Activated CD8-positive, alpha-beta T cell treated with anti-CD3 and anti-CD28 coated beads, Interleukin-2, amount 10 ng/mL, durations not matched to agents 7 days and 5 days (primary cell): Measurements from ENCODE around the gene CHST8. TPM values are rescaled to one million over a fixed set of nuclear protein-coding genes. Genes with fewer than 3 reads are reported as not detected.

ENCODE experiments used
- ATAC-seq: fragments of 150-1000 bp; cut with Tn5 transposase; one replicate; pipeline ENCODE4 v1.10.0; 2021; ENCODE audit warnings: moderate library complexity
- CTCF ChIA-PET: fragments of 350-600 bp; sonication (Branson Sonifier 250); formaldehyde crosslinking; loops from one replicate; lab custom pipeline; 2021; ENCODE audit warnings: antibody characterized with exemption; lab: Charles Lee
- POLR2A ChIA-PET: fragments of 350-600 bp; sonication (Branson Sonifier 250); formaldehyde crosslinking; loops from one replicate; lab custom pipeline; 2021; ENCODE audit warnings: antibody characterized with exemption; lab: Charles Lee
- DNase-seq: peaks from one replicate; pipeline ENCODE4 v3.0.0-alpha.2; 2020
- H3K27ac Mint-ChIP-seq: one replicate; pipeline ENCODE4 v1.8.0; 2021; ENCODE audit warnings: mild to moderate bottlenecking, mixed read lengths
- H3K27me3 Mint-ChIP-seq: one replicate; pipeline ENCODE4 v1.8.0; 2021; ENCODE audit warnings: low read depth, mixed read lengths
- H3K36me3 Mint-ChIP-seq: one replicate; pipeline ENCODE4 v1.8.0; 2021; ENCODE audit warnings: low read depth, mixed read lengths
- H3K4me1 Mint-ChIP-seq: one replicate; pipeline ENCODE4 v1.8.0; 2021; ENCODE audit warnings: low read depth, mixed read lengths
- H3K4me3 Mint-ChIP-seq: one replicate; pipeline ENCODE4 v1.8.0; 2021; ENCODE audit warnings: mild to moderate bottlenecking, mixed read lengths
- H3K9me3 Mint-ChIP-seq: one replicate; pipeline ENCODE4 v1.8.0; 2022; ENCODE audit warnings: mixed read lengths; ENCODE audit not compliant: insufficient read depth
- total RNA-seq, 2 experiments: library from RNA; stranded (reverse); gene quantifications; one replicate each; pipeline ENCODE4 v1.2.3, GENCODE V29; 2021

Gene CHST8
- total RNA-seq, 2 experiments from 2014 or later: not detected

GRCh38 chr19:33681081-33681680 is 59.4 kb downstream of the CHST8 start:
- ChIA-PET POLR2A (no interaction called here), CTCF (no interaction called here)
- Mint-ChIP-seq H3K36me3 (no peaks in the 10 kb centered on the region), H3K4me3 (no peak overlapping the region), H3K27ac (no peak overlapping the region), H3K4me1 (no peaks in the 10 kb centered on the region), H3K9me3 (no peaks in the 10 kb centered on the region), H3K27me3 (peaks cover 8% of the 10 kb centered on the region)
- DNase-seq (no peak), ATAC-seq (no peak)

- peak; percentile 22 for DNase-seq
- Mint-ChIP-seq H3K36me3 (no peaks in the 10 kb centered on the region), H3K9me3 (no peaks in the 10 kb centered on the region), H3K27me3 (peaks cover 8% of the 10 kb centered on the region), H3K27ac (no peak overlapping the region), H3K4me3 (no peak overlapping the region), H3K4me1 (no peaks in the 10 kb centered on the region)
- no peak for ATAC-seq
- ChIA-PET POLR2A (no interaction called here), CTCF (no interaction called here)
Measured at GRCh38 chr19:33683881-33684537, 62.3 kb downstream of the CHST8 start.

- no peak for ATAC-seq
- DNase-seq: no peak
- Mint-ChIP-seq H3K36me3 (no peaks in the 10 kb centered on the region), H3K4me3 (no peak overlapping the region), H3K27ac (no peak overlapping the region), H3K4me1 (no peaks in the 10 kb centered on the region), H3K9me3 (no peaks in the 10 kb centered on the region), H3K27me3 (peaks cover 8% of the 10 kb centered on the region)
- CTCF ChIA-PET: no interaction called here
- POLR2A ChIA-PET: no interaction called here
Measured at GRCh38 chr19:33684538-33685232, 62.9 kb downstream of the CHST8 start.

DNA sequence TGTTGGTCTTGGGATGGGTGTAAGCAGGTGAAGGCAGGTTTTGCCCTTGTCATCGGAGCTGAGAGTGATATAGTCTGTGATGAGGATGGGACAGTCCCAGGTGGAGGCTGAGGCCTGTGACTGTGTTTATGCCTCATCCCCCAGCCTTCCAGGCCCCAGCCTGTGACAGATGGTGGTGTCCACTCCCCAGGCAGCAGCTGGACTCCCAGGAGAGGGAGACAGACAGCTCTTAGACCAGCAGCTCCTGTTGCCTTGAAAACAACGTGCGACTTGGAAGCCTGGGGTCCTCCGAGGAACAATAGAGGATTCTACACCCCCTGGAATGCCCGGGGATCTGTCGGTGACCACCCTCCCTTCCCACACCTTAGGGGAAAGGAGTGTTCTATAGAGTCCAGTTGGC is 63.8 kb downstream of the CHST8 start:
- H3K27me3 Mint-ChIP-seq: peaks cover 8% of the 10 kb centered on the region
- no peaks in the 10 kb centered on the region for H3K9me3 Mint-ChIP-seq
- no peaks in the 10 kb centered on the region for H3K36me3 Mint-ChIP-seq
- ChIA-PET POLR2A (no interaction called here), CTCF (no interaction called here)
- DNase-seq (no peak), ATAC-seq (no peak)
- H3K27ac Mint-ChIP-seq: no peak overlapping the region
- H3K4me3 Mint-ChIP-seq: no peak overlapping the region
- H3K4me1 Mint-ChIP-seq: no peaks in the 10 kb centered on the region

- H3K4me3 Mint-ChIP-seq: no peak overlapping the region
- POLR2A ChIA-PET: no interaction called here
- no peak for DNase-seq
- peaks cover 8% of the 10 kb centered on the region for H3K27me3 Mint-ChIP-seq
- H3K27ac Mint-ChIP-seq: no peak overlapping the region
- no peaks in the 10 kb centered on the region for H3K9me3 Mint-ChIP-seq
- no peaks in the 10 kb centered on the region for H3K4me1 Mint-ChIP-seq
- ATAC-seq: no peak
- CTCF ChIA-PET: no interaction called here
- H3K36me3 Mint-ChIP-seq: no peaks in the 10 kb centered on the region
Measured at GRCh38 chr19:33686262-33686661, 64.5 kb downstream of the CHST8 start.

DNA sequence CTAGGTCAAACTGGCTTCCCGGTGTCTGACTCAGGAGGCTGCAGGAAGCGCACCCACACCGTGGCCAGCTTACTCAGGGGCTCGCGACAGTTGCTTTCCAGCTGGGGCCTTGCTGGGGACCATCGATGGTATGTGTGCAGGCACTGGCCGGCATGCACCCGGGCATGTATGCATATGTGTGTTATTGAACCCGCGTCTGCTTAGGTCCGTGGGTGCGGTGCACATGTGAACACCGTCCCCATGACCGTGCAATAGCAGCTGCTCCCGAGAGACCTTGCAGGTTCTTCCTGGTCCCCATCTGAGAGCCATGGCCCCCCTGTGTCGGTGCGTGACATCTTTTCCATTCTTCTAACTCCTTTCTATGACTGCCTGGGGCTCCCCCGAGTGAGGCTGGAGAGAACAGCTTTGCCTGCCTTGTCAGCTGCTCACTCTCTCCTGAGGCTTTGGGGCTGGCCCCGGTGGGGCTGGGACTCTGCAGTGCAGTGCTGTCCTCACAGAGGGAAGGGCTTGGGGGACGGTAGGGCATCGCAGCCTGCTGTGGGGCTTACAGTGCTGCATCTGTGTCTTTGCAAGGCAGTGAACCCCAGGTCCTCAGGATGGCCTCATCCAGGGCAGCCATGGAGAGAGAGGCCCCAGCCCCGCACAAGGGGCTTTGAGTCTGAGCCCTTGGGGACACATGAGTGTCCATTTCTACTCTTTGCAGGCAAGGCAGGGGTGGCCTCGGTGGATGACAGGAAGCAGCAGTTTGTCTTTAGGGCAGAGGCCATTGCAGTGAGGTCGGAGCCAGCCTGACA is 65.1 kb downstream of the CHST8 start:
- Mint-ChIP-seq H3K36me3 (no peaks in the 10 kb centered on the region), H3K27me3 (peaks cover 8% of the 10 kb centered on the region), H3K4me1 (no peaks in the 10 kb centered on the region), H3K4me3 (no peak overlapping the region), H3K27ac (no peak overlapping the region), H3K9me3 (no peaks in the 10 kb centered on the region)
- DNase-seq (no peak), ATAC-seq (no peak)
- CTCF ChIA-PET: no interaction called here
- POLR2A ChIA-PET: no interaction called here

- ATAC-seq (no peak), DNase-seq (no peak)
- no peak overlapping the region for H3K4me3 Mint-ChIP-seq
- POLR2A ChIA-PET: no interaction called here
- H3K9me3 Mint-ChIP-seq: no peaks in the 10 kb centered on the region
- H3K4me1 Mint-ChIP-seq: no peaks in the 10 kb centered on the region
- peaks cover 8% of the 10 kb centered on the region for H3K27me3 Mint-ChIP-seq
- CTCF ChIA-PET: no interaction called here
- no peak overlapping the region for H3K27ac Mint-ChIP-seq
- no peaks in the 10 kb centered on the region for H3K36me3 Mint-ChIP-seq
Measured at GRCh38 chr19:33687481-33688170, 65.9 kb downstream of the CHST8 start.

DNA sequence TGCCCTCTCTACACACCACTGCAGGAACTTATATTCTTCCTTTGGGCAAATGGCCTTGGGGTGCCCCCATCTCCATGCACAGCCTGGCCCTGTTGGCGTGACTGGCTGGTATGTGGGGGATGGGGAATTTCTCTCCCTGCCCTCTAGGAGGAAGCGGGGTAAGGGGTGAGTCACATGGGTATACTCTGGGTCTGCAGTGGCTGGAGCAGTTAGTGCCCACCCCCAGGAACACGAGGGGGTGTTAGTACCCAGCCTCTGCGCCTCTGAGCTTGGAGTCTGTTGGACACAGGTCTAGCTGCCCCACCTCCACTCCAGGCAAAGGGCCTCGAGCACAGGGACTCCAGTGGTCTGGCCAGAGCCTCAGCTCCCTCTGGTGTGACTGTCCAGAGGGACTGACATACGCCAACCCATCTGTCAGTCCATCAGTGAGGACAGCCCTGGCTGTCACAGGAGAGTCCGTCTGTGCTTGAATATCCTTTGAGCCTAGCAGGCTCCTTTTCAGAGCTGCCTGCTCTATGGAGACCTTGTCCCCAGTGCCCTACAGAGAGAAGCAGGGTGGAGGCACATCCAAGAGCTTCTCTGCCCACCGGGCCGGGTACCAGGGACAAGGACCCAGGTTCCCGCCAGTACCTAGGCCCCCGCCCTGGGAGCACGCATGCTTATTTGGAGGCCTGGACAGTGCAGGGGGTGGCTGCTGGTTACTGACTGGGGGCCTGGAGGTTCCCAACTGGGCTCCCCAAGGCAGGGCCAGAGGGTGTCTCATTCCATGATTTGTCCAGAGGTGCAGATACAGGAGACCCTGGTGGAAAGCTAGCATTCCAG is 66.6 kb downstream of the CHST8 start:
- Mint-ChIP-seq H3K9me3 (no peaks in the 10 kb centered on the region), H3K4me1 (no peaks in the 10 kb centered on the region), H3K36me3 (no peaks in the 10 kb centered on the region), H3K4me3 (no peak overlapping the region), H3K27ac (no peak overlapping the region), H3K27me3 (peaks cover 8% of the 10 kb centered on the region)
- POLR2A ChIA-PET: no interaction called here
- DNase-seq (no peak), ATAC-seq (no peak)
- CTCF ChIA-PET: no interaction called here

DNA sequence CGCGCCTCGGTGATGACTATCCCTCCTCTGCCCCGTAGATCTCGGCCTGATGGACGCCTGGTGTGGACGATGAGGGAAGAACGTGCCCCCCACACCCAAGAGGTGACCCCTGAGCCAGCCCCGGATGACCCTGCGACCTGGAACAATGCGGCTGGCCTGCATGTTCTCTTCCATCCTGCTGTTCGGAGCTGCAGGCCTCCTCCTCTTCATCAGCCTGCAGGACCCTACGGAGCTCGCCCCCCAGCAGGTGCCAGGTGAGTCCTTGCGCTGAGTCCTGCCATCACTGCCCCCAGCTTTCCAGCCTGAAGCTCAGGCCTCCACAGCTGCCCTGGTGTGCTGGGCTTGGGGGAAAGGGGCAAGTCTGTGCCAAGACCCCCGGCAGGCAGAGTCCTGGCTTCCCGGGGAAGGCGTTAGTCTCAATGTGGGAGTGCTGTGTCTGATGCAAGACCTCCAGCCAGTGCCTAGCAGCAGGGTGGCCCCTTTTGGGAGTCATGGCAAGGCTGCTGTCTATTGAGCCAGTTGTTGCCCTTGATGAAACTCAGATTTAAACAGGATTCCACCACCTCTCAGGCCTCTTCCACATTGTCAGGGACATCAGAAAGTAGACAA is 67.5 kb downstream of the CHST8 start:
- CTCF ChIA-PET: no interaction called here
- H3K27me3 Mint-ChIP-seq: peaks cover 8% of the 10 kb centered on the region
- no peak overlapping the region for H3K27ac Mint-ChIP-seq
- no peaks in the 10 kb centered on the region for H3K4me1 Mint-ChIP-seq
- POLR2A ChIA-PET: no interaction called here
- DNase-seq: no peak
- no peak for ATAC-seq
- H3K4me3 Mint-ChIP-seq: no peak overlapping the region
- no peaks in the 10 kb centered on the region for H3K36me3 Mint-ChIP-seq
- no peaks in the 10 kb centered on the region for H3K9me3 Mint-ChIP-seq

- POLR2A ChIA-PET: no interaction called here
- no peaks in the 10 kb centered on the region for H3K4me1 Mint-ChIP-seq
- CTCF ChIA-PET: no interaction called here
- H3K4me3 Mint-ChIP-seq: no peak overlapping the region
- DNase-seq (no peak), ATAC-seq (no peak)
- no peaks in the 10 kb centered on the region for H3K36me3 Mint-ChIP-seq
- H3K9me3 Mint-ChIP-seq: no peaks in the 10 kb centered on the region
- H3K27ac Mint-ChIP-seq: no peak overlapping the region
- H3K27me3 Mint-ChIP-seq: peaks cover 5% of the 10 kb centered on the region
Measured at GRCh38 chr19:33689868-33690267, 68.1 kb downstream of the CHST8 start.
